Peyer's patch (tissue), 4 donors: ENCODE data around the gene MEIS1. TPM values are rescaled to one million over a fixed set of nuclear protein-coding genes. Genes with fewer than 3 reads are reported as not detected.

Source experiments
- DNase-seq, 3 donors: peaks; one replicate each; pipeline ENCODE4 v3.0.0-alpha.2; 2017 to 2019
- H3K27ac ChIP-seq, 4 donors: fragments of 200-600 bp; sonication (generic); one replicate each; pipeline ENCODE4 v1.5.1; 2016 to 2019
- H3K27me3 ChIP-seq, 2 donors: fragments of 200-600 bp; sonication (generic); one replicate each; pipeline ENCODE4 v1.5.1; 2019
- H3K36me3 ChIP-seq, 3 donors: fragments of 200-600 bp; sonication (generic); one replicate each; pipeline ENCODE4 v1.5.1; 2016 to 2019
- H3K4me1 ChIP-seq, 4 donors: fragments of 200-600 bp; sonication (generic); one replicate each; pipeline ENCODE4 v1.5.1; 2016 to 2019
- H3K4me3 ChIP-seq, 4 donors: fragments of 200-600 bp; sonication (generic); 1 replicate in 3 of 4; 2 replicates in 1 of 4; pipeline ENCODE4 v1.5.1; 2016 to 2019; ENCODE audit warnings: mild to moderate bottlenecking in 1 of 4
- H3K9me3 ChIP-seq, 4 donors: fragments of 200-600 bp; sonication (generic); one replicate each; pipeline ENCODE4 v1.5.1; 2016 to 2019; ENCODE audit warnings: mild to moderate bottlenecking in 1 of 4
- POLR2A ChIP-seq, 2 donors: fragments of 450-650 bp; IDR thresholded peaks; one replicate each; pipeline ENCODE4 v1.5.1; 2017; ENCODE audit warnings: antibody characterized with exemption in 2 of 2, mild to moderate bottlenecking in 2 of 2, moderate library complexity in 2 of 2
- total RNA-seq, 4 donors: library from RNA; depleted of rRNA; stranded (reverse); fragments of >200 nt; gene quantifications; one replicate each; pipeline ENCODE4 v1.1.0, GENCODE V29; 2016
- TF ChIP-seq, protein P1 (sequence below), 6 experiments: fragments of 450-650 bp in 4 of 6; fragments of 200-600 bp in 2 of 6; sonication (generic) in 1 of 6; IDR thresholded peaks; one replicate each; pipeline ENCODE4 v1.5.1; 2017 to 2019; ENCODE audit warnings: antibody characterized with exemption in 6 of 6, mild to moderate bottlenecking in 3 of 6, moderate library complexity in 1 of 6

The MEIS1 gene
- total RNA-seq, 4 donors from 2014 or later, result 7.2 to 64.4 (median 16.3) TPM

DNA sequence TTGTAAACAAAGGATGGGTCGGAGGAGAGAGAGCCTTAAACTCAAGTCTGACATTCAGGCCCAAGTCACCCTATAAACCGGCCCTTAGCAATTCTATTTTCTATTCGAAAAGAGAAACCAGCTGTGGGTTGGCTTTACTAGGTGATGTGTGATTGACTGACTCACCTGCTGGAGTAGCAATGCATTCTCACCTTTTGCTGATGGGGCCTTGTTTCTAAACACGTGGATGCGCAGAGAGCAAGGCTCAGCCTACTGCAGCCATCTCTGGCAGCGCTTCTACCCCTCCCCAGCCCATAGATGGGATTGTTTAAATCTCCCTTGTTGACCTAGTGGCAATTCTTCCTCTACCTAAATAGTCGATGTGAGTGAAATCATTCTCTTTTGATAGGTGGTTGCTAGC, 138.5 kb downstream of the MEIS1 start:
- DNase-seq, result no peak
- Histone ChIP-seq H3K4me3 (no peak overlapping the region), H3K9me3 (no peaks in the 10 kb centered on the region), H3K4me1 (peaks cover 0 to 23% (median 0%) of the 10 kb centered on the region in 4 donors), H3K36me3 (no peaks in the 10 kb centered on the region), H3K27me3 (peaks cover 0 to 4% of the 10 kb centered on the region in 2 donors), H3K27ac (peak overlapping the region in 2 of 4 donors; percentile 47 to 85)
- TF ChIP-seq, protein P1, sequence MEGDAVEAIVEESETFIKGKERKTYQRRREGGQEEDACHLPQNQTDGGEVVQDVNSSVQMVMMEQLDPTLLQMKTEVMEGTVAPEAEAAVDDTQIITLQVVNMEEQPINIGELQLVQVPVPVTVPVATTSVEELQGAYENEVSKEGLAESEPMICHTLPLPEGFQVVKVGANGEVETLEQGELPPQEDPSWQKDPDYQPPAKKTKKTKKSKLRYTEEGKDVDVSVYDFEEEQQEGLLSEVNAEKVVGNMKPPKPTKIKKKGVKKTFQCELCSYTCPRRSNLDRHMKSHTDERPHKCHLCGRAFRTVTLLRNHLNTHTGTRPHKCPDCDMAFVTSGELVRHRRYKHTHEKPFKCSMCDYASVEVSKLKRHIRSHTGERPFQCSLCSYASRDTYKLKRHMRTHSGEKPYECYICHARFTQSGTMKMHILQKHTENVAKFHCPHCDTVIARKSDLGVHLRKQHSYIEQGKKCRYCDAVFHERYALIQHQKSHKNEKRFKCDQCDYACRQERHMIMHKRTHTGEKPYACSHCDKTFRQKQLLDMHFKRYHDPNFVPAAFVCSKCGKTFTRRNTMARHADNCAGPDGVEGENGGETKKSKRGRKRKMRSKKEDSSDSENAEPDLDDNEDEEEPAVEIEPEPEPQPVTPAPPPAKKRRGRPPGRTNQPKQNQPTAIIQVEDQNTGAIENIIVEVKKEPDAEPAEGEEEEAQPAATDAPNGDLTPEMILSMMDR (IDR thresholded peaks at IDR 0.05), result no peak
- no peak for TF ChIP-seq POLR2A (IDR thresholded peaks at IDR 0.05)

DNA sequence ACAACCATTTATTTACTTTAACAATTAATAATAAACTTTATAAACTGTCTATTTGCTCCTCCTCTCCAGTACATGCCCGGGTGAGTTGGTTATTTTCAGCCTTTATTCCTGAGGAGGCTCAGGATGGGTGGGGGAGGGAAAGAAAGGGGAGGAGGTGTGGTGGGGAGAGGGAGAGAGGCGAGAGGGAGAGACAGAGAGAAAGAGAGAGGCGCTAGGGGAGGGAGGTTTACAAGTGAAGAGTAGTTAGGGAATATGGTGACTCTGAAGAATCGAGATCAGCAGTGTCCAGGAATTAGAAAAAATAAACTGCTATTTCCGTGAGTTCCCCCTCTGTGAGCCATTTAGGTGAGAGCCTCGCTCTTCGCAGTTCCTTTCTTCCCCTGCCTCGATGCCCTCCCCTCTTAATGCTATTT, 138.9 kb downstream of the MEIS1 start:
- Histone ChIP-seq H3K27me3 (peaks cover 0 to 4% of the 10 kb centered on the region in 2 donors), H3K9me3 (no peaks in the 10 kb centered on the region), H3K4me3 (no peak overlapping the region), H3K36me3 (no peaks in the 10 kb centered on the region), H3K4me1 (peaks cover 0 to 23% (median 0%) of the 10 kb centered on the region in 4 donors), H3K27ac (peak overlapping the region in 2 of 4 donors; percentile 43 to 85)
- DNase-seq, result no peak
- TF ChIP-seq, protein P1 (IDR thresholded peaks at IDR 0.05), result no peak
- TF ChIP-seq POLR2A (IDR thresholded peaks at IDR 0.05), result no peak

- TF ChIP-seq, protein P1 (IDR thresholded peaks at IDR 0.05), result peak in 4 of 6 experiments; percentile 14 to 25 (median 17)
- no peak for TF ChIP-seq POLR2A (IDR thresholded peaks at IDR 0.05)
- H3K27ac ChIP-seq, result peak overlapping the region; percentile 64 to 85 (median 67)
- peak in 1 of 3 donors; percentile 62 for DNase-seq
- H3K36me3 ChIP-seq, result no peaks in the 10 kb centered on the region
- H3K27me3 ChIP-seq, result peaks cover 0 to 4% of the 10 kb centered on the region in 2 donors
- H3K4me3 ChIP-seq, result peak overlapping the region; percentile 5 to 53 (median 38)
- H3K4me1 ChIP-seq, result peaks cover 0 to 16% (median 0%) of the 10 kb centered on the region in 4 donors
- no peaks in the 10 kb centered on the region for H3K9me3 ChIP-seq
These were observed 140.0 kb downstream of the MEIS1 start for GRCh38 chr2:66574701-66575624.

GRCh38 chr2:66575625-66576310, 140.8 kb downstream of the MEIS1 start:
- Histone ChIP-seq H3K27ac (peak overlapping the region; percentile 64 to 85 (median 67)), H3K27me3 (peaks cover 0 to 4% of the 10 kb centered on the region in 2 donors), H3K36me3 (no peaks in the 10 kb centered on the region), H3K9me3 (no peaks in the 10 kb centered on the region), H3K4me1 (peaks cover 0 to 16% (median 0%) of the 10 kb centered on the region in 4 donors), H3K4me3 (peak overlapping the region; percentile 26 to 53 (median 40))
- DNase-seq, result peak in 2 of 3 donors; percentile 47 to 54
- TF ChIP-seq, protein P1 (IDR thresholded peaks at IDR 0.05), result no peak
- TF ChIP-seq POLR2A (IDR thresholded peaks at IDR 0.05), result no peak

DNA sequence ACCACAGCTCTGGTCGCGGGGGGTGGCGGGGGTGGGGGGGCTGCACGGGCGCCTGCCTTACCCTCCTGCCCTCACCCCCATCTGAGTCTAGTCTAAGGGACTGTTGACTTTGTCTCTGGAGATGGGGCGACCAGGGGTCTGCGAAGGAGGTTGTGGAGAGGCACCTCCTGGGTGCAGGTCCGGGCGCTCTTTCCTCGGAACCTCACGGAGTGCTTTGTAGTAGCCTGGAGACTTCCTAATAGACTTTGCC, 141.3 kb downstream of the MEIS1 start:
- peaks cover 0 to 4% of the 10 kb centered on the region in 2 donors for H3K27me3 ChIP-seq
- no peak for DNase-seq
- H3K36me3 ChIP-seq, result no peaks in the 10 kb centered on the region
- no peaks in the 10 kb centered on the region for H3K9me3 ChIP-seq
- H3K27ac ChIP-seq, result peak overlapping the region; percentile 64 to 85 (median 67)
- H3K4me3 ChIP-seq, result peak overlapping the region; percentile 26 to 53 (median 40)
- H3K4me1 ChIP-seq, result peaks cover 0 to 16% (median 0%) of the 10 kb centered on the region in 4 donors
- TF ChIP-seq, protein P1 (IDR thresholded peaks at IDR 0.05), result no peak
- no peak for TF ChIP-seq POLR2A (IDR thresholded peaks at IDR 0.05)
